ENCODE measurements around the gene CREG1. TPM values are rescaled to one million over a fixed set of nuclear protein-coding genes. Genes with fewer than 3 reads are reported as not detected.

CREG1 gene
- total and polyA plus RNA-seq, 2 experiments from 2014 or later = 21.2 to 42.7 TPM

- Mint-ChIP-seq H3K36me3 (ENCODE audit: low read depth) (no peaks in the 10 kb centered on the region), H3K27ac (no peak overlapping the region), H3K4me1 (peaks cover 33% of the 10 kb centered on the region), H3K27me3 (ENCODE audit: insufficient read depth, low read depth, poor library complexity) (peaks cover 20% of the 10 kb centered on the region), H3K4me3 (no peak overlapping the region), H3K9me3 (no peaks in the 10 kb centered on the region)
- H3F3A ChIP-seq (replicated peaks; ENCODE audit: low read depth) = peaks cover 4% of the 10 kb centered on the region; the same call in 1 of the 2 replicates
- DNase-seq (ENCODE audit: low spot score) = no peak
- no peak overlapping the region for H3K4me2 ChIP-seq
- H3K27ac ChIP-seq (ENCODE audit: low read depth) = no peak overlapping the region
- peaks cover 26% of the 10 kb centered on the region for H3K4me1 ChIP-seq (ENCODE audit: insufficient read depth)
- H4K20me1 ChIP-seq (replicated peaks; ENCODE audit: insufficient read depth) = no peaks in the 10 kb centered on the region
- no peaks in the 10 kb centered on the region for H3K79me2 ChIP-seq (replicated peaks; ENCODE audit: insufficient read depth)
- no peaks in the 10 kb centered on the region for H3K27me3 ChIP-seq (ENCODE audit: insufficient read depth)
- H3K4me3 ChIP-seq = no peak overlapping the region
- no peak overlapping the region for H2AFZ ChIP-seq
- H3K9me2 ChIP-seq (ENCODE audit: insufficient read depth) = 0 out of 2 replicates have a peak, but pooled peaks cover 9% of the 10 kb centered on the region
- TF ChIP-seq EZH2 (IDR thresholded peaks at IDR 0.05; ENCODE audit: low read depth, unreplicated experiment) (no peak), STAT1 (IDR thresholded peaks at IDR 0.05; ENCODE audit: unreplicated experiment) (no peak), JUNB (IDR thresholded peaks at IDR 0.05; ENCODE audit: unreplicated experiment) (no peak), ETS1 (IDR thresholded peaks at IDR 0.05) (no peak), ZNF331 (CRISPR knock-in tag; IDR thresholded peaks at IDR 0.05; ENCODE audit: low read depth) (no peak), ZNF114 (CRISPR knock-in tag; IDR thresholded peaks at IDR 0.05) (no peak), ZNF462 (CRISPR knock-in tag; IDR thresholded peaks at IDR 0.05) (no peak), NANOG (IDR thresholded peaks at IDR 0.05; ENCODE audit: borderline replicate concordance) (no peak), EZH2phosphoT487 (IDR thresholded peaks at IDR 0.05; ENCODE audit: unreplicated experiment) (no peak), REST (IDR thresholded peaks at IDR 0.05; ENCODE audit: unreplicated experiment) (no peak), CTCF (conservative IDR thresholded peaks at IDR 0.05; ENCODE audit: low read depth in 2 of 2) (no peak)
- no peak for ATAC-seq
- H3K36me3 ChIP-seq (ENCODE audit: insufficient read depth) = no peaks in the 10 kb centered on the region
These were observed 60.2 kb downstream of the CREG1 start for GRCh38 chr1:167493372-167493771.

Measured in GM23338 (cell line).